Measurements from ENCODE around the gene CFAP221.

The CFAP221 gene

DNA sequence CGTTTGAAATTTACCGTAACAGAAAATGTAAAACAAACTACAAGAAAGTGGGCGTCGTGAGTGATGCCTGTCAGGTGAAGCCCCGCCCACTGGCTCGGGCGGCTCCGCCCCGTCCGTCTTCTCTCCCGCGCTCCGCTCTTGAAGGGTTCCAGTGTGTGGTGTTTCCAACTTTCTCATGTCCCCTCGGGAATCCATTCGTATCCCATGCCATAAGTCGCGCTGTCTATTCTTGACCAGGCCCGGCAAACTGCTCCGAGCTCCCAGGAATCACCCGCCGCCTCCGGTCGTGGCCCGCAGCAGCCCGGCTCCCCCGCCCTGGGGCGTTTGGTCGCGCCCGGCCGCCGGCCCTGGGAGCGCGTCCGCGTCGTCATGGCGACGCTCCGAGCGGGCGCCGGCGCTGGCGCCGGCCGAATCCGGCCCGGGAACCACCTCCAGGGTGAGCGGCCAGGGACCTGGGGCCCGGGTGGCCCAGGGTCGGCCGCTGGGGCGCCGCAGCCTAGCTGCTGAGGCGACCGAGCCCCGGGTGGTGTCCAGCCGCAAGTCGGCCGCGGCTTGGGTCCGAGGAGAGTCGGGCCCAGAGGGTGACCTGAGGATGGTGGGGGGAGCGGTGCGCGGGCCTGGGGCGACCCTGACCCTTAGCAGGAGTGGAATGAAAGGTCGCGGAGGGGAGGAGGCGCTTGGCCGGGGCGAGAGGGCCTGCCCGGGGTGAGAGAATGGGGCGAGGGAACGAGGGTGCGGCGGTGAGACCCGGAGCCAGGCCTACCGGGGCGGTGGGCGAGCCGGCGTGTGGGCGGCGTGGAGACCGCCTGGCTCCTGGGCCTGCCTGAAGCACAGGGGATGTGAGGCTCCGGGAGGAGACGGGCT, at the start of gene CFAP221:
TSS of gene CFAP221 (plus strand) at position 375 of the 864 bp plus-strand sequence. CDS start 1,683 bp downstream, outside the sequence.
- peak; percentile 57 for DNase-seq (ENCODE audit: low read depth)

DNA sequence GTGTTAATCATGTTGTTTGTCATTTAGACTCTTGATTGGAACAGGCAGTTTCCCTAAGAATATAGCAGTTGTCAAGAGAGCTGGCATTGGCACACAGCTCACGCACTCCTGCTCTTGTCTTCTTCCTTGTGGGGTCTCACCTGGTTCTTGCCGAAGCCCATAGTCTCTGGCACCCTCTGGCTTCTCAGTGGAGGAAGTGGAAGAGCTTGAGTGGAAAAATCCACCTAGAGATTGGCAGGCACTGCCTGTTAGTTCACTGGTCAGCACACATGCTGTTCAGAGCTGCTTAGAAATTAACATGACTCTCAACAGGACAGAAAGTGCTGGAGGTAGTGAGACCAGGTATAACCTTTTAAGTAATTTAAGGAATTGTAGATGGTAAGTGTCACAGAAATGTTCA, 48.3 kb upstream of the CFAP221 start:
- DNase-seq (ENCODE audit: low read depth): no peak

DNA sequence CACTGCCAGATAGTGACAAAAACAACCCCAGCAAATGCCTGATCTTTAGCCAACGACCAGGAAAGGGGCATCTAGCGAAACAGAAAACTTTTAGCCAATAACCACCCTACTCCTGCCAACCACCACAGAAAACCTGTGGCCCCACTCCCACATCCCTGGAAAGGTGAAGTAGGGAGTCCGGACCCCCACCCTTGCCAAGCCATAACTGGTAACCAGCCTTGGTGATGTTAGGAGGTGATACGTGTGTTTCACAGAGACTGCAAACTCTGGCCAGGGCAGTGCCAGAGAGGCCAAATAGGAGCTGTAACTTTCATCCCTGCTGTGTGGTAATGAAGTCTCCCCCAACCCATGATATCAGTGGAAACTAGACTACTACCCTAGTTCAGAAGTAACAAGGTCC, 47.6 kb upstream of the CFAP221 start:
- DNase-seq (ENCODE audit: low read depth): no peak

DNA sequence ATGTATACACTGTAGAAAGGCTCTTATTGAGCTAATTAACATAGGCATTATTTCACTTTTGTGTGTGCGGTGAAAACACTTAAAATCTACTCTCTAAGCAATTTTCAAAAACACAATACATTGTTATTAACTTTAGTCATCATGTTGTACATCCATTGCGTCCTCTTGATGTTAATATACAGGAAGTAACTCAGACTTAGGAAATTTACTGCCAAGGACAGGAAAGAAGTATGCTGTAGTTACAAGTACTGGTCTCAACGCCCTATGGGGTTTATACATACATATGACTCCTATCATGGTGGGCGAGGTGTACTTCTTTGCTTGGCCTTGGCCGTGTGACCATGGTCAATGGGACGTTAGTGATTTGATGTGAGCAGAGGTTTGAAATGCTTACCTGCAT, 35.5 kb upstream of the CFAP221 start:
- no peak for DNase-seq (ENCODE audit: low read depth)

DNA sequence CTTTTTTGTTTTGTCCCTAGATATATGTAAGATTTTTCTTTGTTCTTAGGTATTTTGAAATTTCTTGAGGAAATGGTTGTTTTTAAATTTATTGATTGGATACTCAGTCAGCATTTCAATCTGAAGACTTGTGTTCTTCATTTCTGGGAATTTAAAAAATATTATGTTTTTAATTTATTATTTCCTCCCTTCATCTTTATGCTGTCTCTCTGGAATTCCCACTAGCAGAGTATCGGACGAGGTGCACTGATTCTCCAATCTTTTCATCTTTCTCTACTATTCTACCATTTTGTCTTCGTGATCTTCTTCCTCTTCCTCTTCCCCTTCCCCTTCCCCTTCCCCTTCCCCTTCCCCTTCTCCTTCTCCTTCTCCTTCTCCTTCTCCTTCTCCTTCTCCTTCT, 32.3 kb upstream of the CFAP221 start:
- no peak for DNase-seq (ENCODE audit: low read depth)

DNA sequence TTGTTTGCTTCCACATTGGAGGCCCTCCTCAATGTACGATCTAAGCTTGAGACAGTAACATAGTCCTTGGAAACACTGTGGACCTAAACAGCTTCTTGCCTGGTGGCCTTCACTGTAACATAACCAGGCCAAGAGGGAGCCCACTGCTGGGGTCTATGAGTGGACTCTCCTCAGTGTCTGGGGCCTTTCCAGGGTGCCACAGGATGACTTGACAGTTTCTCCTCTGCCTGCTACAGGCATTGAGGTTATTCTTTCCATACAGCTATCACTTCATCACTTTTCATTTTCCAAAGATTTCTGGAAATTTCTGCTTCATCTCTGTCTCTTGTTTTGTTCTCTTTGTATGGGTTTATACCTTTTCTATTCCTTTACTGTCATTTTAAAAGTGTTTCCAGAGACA, 31.3 kb upstream of the CFAP221 start:
- DNase-seq (ENCODE audit: low read depth): no peak

DNA sequence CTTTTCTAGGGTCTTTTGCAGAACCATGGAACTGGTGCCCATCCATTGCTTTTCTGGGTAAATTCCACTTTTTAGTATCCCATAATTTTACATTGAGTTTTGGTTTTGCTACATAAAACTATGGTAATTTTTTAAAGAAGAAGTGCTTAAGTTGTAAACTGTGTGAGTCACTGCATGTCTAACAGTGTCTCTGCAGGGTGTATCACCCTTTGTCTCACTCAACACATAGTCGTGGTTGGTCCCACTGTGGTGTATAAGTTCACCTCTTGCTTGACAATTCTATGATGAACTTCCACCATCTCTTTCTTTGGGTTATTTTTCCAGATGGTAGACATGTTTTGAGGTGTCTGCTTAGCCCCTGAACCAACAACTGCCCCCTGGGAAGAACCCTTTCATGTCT, 30.4 kb upstream of the CFAP221 start:
- no peak for DNase-seq (ENCODE audit: low read depth)

DNA sequence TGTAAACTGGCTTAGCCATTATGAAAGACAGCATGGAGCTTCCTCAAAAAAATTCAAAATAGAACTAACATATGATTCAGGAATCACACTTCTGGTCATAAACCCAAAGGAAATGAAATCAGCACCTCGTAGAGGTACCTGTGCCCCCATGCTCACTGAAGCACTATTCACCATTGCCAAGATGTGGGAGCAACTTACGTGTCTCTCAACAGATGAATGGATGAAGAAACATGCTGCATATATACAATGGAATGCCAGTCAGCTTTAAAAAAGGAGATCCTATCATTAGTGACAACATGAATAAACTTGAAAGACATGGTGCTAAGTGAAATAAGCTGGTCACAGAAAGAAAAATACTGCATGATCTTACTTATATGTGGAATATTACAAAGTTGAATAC, 28.1 kb upstream of the CFAP221 start:
- no peak for DNase-seq (ENCODE audit: low read depth)

DNA sequence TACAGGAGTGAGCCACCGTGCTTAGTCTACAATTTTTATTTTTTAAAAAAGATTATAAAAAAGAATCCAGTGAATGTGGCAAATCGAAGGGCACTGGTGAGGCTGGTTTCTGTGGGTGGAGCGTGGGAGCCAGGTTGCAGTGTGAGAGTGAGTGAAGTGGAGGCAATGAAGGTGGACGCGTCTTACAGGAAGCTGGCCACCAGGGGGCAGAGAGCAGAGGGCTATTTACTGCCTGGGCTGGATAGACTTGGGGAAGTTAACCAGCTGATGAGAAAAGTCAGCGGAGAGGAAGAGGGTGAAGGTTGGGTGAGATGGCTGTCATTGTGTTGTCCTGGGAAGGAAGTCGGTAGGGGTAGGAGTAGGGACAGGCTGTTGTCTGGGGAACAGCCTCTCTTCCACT, 26.8 kb upstream of the CFAP221 start:
- peak; percentile 43 for DNase-seq (ENCODE audit: low read depth)

DNA sequence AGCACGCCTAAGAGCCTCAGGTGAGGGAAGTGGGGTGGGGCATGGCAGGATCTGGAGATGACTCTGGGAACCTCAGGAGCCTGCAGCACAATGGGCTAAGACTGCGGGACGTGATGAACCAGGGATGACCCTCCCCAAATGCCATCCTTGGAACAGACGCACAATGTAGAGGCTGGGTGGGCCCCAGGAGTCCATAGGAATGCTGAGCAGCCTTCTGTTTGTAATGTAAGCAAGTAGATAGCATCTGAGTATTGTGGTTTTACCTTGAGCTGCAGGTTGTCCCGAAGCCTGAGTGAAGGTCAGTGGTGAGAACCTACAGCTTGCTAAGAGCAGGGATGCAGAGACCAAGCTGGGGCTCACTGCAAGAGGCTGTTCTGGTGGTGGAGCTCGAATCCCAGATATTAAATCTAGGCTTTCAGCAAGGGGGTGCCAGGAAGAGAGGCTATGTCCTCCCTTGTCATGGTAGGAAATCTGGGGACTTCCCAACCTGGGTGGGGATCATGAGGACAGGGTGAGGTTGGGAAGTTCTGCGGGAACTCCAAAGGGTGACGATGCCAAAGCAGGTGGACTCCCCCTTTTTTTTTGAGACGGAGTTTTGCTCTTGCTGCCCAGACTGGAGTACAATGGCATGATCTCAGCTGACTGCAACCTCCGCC, 25.7 kb upstream of the CFAP221 start:
- no peak for DNase-seq (ENCODE audit: low read depth)

DNA sequence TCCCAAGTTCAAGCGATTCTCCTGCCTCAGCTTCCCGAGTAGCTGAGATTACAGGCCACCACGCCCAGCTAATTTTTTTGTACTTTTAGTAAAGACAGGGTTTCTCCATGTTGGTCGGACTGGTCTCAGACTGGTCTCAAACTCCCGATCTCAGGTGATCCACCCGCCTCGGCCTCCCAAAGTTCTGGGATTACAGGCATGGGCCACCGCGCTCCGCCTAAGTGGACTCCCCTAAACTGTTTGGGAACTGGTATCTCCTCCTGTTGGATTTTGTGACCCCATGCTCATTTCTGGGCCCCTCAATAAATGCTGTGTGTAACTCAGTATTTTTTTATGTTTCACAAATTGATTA, 25.2 kb upstream of the CFAP221 start:
- no peak for DNase-seq (ENCODE audit: low read depth)

DNA sequence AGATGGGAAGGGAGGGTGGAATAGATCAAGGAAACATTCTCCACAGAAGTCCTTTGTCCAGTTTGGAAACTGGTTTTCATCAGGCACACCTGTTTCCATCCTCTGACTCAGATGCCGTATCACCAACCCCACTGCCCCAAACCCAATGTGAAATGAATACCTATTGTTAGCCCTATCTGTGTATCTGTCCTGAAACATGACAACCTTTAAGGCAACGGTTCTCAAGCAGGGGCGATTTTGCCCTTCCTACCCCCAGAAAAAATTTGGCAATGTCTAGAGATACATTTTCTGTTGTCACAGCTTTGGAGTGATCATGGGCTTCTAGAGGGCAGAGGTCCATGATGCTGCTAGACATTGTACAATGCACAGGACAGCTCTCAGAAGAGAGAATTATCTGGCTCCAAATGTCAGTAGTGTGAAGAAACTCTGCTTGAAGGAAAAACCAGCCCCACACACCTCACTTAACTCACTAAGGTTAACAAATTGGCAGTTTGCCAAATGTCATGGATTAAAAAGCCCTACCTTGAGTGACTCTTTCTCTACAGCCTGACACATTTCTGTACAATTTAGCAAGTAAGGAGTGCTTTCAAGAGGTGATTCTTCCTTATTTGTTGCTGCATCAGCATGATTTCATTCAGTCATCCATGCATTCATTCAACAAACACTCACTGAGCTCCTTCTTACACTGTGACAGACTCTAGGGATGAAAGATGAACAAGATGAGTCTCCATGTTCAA, 23.4 kb upstream of the CFAP221 start:
- DNase-seq (ENCODE audit: low read depth): no peak

DNA sequence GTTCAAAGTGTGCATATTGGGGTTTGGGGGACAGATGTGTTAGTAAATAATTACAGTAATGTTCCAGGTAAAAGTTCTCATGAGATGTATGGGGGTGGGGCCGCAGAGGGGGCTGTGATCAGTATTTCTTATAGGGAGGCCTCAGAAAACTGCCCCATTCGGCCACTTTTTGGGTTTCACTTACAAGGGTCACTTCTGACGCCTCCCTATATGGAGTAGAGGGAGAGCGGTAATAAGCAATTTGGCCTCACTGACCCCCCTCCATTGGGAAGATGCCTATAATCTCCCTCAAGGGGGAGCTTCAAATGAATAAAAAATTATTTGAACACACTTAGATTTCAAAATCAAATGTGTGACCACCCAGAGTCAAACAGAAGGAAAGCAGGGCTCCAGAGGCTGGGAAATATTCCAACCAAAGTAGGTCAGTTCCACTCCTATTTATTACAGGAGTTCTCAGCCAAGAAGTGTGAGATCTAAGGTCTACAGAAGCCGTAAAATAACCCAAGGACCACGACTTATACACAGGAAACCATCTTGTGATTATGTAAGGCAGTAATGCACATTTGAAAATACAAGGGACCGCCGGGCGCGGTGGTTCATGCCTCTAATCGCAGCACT, 22.7 kb upstream of the CFAP221 start:
- no peak for DNase-seq (ENCODE audit: low read depth)

DNA sequence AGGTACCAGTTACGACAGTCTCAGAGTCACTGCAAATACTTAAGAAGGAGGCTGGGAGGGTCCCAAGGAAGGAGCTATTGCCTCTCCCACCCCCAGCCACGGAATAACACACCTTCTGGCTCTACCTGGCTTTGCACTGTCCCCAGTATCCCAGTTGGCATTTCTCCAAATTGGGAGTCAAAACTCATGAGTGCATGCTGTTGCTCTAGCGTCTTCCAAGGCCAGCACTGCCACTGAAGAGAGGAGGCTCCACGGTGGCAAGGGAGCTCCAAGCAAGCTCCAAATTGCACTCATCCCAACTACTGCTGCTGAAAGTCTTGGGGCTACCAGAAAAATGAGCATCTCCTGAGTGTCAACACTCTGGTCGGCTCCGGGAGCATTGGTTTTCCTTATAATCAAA, 21.6 kb upstream of the CFAP221 start:
- DNase-seq (ENCODE audit: low read depth): no peak

DNA sequence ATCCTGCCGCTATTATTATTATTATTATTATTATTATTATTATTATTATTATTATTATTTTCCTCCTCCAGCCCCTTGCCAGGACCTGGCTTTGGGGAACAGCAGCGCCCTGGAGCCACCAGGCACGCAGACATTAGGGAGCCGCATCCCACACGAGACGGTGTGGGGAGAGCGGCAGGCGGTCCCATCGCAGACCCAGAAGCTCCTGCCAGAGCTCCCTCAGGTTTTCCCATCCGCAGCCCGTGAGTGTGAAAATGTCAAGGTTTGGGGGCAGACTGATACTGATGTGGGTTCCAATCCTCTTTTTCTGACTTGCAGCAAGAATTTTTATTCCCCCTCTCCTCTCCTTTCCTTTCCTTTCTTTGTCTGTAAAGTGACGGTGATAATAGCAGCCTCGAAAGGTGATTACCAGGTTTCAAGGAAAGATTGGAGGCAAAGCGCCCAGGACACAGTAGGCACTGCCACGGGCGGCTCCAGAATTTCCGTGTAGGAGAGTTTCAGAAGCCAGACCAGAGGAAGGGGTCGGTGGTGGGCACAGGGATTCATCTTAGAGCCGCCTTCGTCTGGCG, 20.8 kb upstream of the CFAP221 start:
- no peak for DNase-seq (ENCODE audit: low read depth)

DNA sequence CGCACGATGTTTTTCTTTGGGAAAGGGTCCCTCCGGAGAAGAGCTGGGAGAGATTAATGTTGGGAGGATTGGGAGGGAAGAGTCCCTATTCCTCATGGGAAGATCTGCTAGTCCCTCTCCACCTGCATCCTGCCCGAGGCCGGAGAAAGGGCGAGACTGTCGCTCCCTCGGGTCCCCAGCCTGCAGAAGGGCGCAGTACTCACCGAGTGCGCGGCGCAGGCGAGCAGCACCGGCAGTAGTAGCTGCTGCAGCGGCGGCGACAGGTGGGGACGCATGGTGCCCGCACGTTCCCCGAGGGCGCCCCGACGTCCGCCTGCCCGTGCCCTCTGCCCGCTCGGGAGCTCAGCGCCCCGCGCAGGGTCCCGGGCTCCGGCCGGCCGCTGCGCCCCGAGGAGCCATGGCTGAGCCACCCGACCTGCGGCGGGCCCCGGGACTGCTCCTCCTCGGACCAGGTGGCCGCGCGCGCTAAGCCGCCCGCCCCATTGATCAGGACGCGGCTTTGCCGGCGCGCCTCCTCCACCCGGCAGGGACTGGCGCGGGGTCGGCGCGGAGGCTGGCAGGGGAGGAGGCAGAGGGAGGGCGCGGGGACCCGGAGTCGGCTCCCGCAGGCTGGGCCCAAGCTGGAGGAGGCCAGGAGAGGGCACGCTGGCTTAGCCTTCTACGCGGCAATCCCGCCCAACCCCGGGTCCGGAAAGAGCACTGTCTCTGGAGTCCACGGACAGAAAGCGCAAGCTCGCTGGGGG, 20.1 kb upstream of the CFAP221 start, which contains the start of gene SCTR:
TSS of gene SCTR (minus strand) at position 532 of the 743 bp plus-strand sequence. CDS start at position 275, 257 bp downstream.
- no peak for DNase-seq (ENCODE audit: low read depth)

DNA sequence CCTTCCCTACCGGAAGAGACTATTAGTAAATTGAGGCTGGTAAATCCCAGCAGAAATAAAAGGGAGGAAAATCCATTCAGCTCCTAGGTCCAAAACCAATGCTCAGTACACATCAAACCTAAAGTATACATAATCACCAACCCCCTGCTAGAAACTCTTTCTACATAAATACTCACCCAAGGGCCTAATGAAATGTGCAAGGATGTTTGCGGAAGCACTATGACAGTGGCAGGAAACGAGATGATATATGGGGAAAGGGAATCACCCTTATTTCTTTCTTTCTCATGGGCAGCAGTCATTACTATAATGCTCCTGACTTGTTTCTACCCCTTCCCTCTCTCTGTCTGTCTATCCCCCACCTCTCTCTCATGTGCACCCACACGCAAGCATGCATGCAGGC, 18.6 kb upstream of the CFAP221 start:
- DNase-seq (ENCODE audit: low read depth): no peak

DNA sequence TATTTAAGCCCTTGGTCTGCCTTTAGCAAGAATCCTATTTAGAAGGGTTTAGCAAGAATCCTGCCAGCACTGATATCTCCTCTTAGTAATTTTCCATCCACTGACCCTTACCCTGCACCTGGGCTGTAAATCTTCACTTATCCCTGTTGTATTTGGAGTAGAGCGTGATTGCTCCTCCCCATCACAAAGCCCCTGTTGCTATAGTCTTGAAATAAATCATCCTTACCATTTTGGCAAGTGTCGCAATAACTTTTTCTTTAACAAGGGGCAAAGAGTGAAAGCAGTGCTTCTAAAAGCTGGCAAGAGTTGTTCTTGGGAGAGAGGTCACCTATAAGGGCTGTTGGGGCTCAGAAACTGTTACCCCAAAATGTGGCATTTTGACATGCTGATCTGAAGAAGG, 16.2 kb upstream of the CFAP221 start:
- no peak for DNase-seq (ENCODE audit: low read depth)

DNA sequence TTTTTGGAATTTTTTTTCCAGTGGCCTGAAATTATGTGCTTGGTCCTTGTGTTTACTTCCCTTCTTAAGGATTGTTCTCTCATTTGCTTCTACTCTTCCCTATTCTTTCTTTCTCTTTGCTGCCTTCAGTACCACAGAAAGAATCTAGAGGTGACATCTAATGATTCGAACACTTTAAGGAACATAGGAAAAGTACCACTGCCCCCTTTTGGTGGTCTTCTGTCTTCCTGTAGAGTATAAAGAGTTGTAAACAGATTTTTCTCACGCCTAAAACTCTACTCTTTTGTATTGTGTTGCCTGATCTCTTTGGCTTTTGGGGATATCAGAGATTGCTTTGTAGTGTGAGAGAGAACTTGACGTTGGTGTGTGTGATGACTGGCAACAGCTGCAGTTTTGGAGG, 13.0 kb upstream of the CFAP221 start:
- DNase-seq (ENCODE audit: low read depth): no peak

DNA sequence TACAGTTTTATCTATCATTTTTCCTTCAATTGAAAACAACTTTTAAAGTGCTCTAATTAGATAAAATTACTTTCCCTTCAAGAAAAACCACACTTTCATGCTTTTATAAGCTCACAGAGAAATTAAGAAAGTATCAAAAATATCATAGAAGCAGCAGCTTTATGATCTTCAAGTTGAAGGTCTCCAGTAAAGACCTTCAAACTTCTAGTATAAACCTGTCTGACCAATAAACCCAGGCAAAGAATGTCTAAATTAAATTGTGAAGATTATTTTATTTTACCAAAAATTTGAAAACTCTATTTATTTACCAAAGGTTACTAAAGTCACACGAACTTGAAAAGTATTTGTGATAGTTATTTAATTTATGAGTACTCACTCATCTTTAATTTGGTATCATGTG, 10.7 kb upstream of the CFAP221 start:
- DNase-seq (ENCODE audit: low read depth): no peak

DNA sequence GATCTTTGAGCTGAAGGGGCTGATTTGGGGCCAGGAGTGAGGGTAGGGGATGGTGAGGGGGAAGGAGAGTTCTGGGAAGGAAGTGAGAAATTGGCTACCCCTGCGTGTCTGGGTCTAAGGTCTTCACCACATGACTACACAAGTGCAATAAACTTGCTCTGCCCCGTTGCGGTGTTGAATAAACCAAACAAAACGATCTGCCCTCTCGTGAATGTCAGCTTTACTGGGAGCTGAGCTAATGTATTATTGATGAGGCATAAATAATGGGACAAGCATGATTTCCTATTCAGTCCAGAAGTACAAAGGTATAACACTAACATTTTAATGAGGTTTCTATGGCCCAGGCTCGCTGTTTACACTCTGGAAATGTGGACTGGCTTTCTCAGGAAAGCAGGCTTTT, 8.0 kb upstream of the CFAP221 start:
- DNase-seq (ENCODE audit: low read depth): no peak
